GM12891 (cell line): Measurements from ENCODE around the gene CCDC177.

Source experiments
- DNase-seq: peaks from one replicate; pipeline ENCODE4 v3.0.0; 2011; ENCODE audit warnings: low spot score; ENCODE audit not compliant: insufficient read length
- FAIRE-seq: peaks from 2 replicates; lab custom pipeline; 2011; peaks lifted over from hg19 to GRCh38; lab: Jason Lieb, UNC
- PAX5 ChIP-seq: IDR thresholded peaks from 2 replicates; pipeline ENCODE4 v1.6.1; 2011; ENCODE audit warnings: low read length, moderate library complexity, mild to moderate bottlenecking; ENCODE audit not compliant: insufficient read depth, severe bottlenecking
- POLR2A ChIP-seq: IDR thresholded peaks from 2 replicates; pipeline ENCODE4 v1.6.1; 2011; ENCODE audit warnings: low read depth, low read length, control low read depth
- POLR2AphosphoS5 ChIP-seq: IDR thresholded peaks from 2 replicates; pipeline ENCODE4 v1.6.1; 2011; ENCODE audit warnings: low read depth, low read length, control low read depth
- POU2F2 ChIP-seq: IDR thresholded peaks from 2 replicates; pipeline ENCODE4 v1.6.1; 2011; ENCODE audit warnings: low read depth, mild to moderate bottlenecking, control low read depth, low read length, moderate library complexity
- SPI1 ChIP-seq: IDR thresholded peaks from 2 replicates; pipeline ENCODE4 v1.6.1; 2011; ENCODE audit warnings: low read depth, low read length, control low read depth
- TAF1 ChIP-seq: IDR thresholded peaks from 2 replicates; pipeline ENCODE4 v1.6.1; 2011; ENCODE audit warnings: low read depth, low read length, control low read depth

CCDC177 gene

DNA sequence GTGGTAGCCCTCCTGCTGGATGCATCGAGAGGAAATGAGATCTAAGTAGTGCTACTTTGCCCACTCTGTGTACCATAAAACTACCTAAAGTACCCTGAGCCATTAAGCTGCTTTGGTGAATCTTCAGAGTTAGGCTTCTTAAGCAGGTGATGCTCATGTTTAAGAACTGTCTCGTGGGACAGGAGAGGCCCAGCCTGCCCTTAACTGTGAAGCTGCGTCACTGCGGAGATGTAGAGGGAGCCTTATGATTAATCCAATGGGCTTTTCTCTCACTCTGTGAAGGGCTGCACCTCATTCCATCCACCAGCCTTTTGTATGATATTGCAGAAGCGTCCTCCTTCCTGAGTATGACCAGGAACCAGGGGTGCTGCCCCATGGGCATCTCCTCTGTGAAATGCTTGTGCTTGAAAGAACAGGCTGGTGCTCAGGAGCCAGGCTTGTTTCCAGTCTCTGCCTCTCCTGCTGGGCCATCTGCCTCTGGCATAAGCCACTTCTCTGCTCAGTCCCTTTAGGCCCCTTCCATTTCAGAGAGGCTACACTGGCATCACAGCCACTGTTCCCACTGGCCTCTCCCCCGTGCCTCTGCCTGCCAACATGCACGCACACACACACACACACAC, 6.8 kb upstream of the CCDC177 start:
- no peak for FAIRE-seq
- no peak for TF ChIP-seq POU2F2
- TF ChIP-seq PAX5, result no peak
- no peak for TF ChIP-seq SPI1
- no peak for TF ChIP-seq TAF1
- no peak for TF ChIP-seq POLR2AphosphoS5
- TF ChIP-seq POLR2A, result no peak

DNA sequence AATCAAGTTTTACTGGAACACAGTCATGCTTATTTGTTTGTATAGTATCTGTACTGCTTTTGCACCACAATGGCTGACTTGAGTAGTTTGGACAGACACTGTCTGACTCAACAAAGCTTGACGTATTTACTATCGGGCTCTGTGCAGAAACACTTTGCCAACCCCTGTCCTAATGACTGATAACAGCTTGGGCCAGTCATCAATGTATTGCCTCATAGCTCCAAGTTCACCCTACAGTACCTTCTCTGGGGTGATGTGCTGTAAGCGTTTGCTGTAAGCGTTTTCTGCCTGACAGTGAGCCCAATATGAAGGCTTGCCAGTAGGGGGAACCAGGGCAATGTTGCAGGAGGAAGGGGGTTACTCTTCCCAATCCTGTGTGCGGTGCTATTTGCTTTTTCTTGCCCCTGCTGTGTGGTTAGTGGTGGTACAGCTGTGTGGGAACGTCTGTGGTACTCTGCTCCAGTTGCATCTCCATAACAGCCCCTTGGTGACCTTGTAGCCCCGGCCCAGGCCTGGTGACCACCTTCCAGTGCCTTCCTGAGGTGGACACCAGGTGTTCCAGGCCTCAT, 5.4 kb upstream of the CCDC177 start:
- TF ChIP-seq PAX5 (no peak), POLR2A (no peak), POLR2AphosphoS5 (no peak), POU2F2 (no peak), TAF1 (no peak)
- DNase-seq (no peak), FAIRE-seq (no peak)

More for the DNA sequence above, 6.8 kb upstream of the CCDC177 start:
- no peak for DNase-seq

DNA sequence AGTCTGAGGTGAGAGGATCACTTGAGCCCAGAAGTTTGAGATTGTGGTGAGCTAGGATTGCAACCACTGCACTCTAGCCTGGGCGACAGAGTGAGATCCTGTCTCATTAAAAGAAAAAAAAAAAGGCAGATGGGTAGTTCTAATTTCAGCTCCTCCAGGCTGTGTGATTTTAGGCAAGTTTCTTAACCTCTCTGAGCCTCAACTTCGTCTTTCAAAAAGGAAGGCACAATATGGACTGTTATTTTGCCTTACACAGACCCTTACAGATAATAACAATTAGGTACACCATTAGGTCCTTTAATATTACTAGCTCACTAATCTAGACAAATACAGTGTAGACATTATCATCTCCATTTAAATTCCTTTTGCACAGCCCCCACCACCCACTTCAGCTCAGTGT, 4.8 kb upstream of the CCDC177 start:
- FAIRE-seq (no peak), DNase-seq (no peak)
- TF ChIP-seq PAX5 (no peak), POLR2AphosphoS5 (no peak), TAF1 (no peak), POLR2A (no peak), SPI1 (no peak), POU2F2 (no peak)

DNA sequence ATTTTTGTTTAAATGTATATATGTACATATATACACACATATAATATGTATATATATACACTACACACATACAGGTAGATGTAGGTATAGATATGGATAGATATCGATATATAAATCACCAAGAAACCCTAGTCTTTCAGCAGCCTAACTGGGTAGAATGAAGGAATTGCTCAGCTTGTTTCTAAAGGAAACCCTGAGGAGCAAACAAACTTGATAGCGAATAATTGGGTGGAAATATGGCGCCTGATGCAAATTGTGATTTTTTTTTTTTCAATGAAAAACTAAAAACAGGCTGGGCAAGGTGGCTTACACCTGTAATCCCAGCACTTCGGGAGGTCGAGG, 254 bp upstream of the CCDC177 start:
- TF ChIP-seq SPI1 (no peak), TAF1 (no peak), POLR2AphosphoS5 (no peak), PAX5 (no peak), POU2F2 (no peak), POLR2A (no peak)
- DNase-seq, result no peak
- FAIRE-seq, result no peak

DNA sequence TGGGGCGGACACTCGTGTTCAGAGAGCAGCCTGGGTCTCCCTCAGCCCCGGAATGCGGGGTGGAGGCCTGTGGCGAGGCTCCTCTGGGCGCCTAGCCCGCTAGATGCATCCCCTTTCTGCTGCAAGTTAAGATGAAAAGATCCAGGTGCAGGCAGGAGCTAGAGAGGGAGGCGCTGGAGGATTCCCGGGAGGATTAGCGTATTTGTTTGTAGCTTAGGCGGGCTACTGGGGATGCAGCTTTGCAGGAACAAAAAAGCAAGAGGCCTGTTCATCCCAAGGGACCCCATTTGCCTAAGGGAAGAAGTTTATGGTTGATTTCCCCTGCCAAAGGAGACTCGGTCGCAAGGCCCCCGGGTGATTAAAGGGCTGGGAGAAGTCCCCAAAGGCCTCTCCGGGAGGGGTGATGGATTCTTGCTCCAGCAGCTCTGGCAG, 824 bp downstream of the CCDC177 start:
- FAIRE-seq (no peak), DNase-seq (no peak)
- TF ChIP-seq POLR2AphosphoS5 (no peak), PAX5 (no peak), POU2F2 (no peak), TAF1 (no peak), SPI1 (no peak), POLR2A (no peak)

DNA sequence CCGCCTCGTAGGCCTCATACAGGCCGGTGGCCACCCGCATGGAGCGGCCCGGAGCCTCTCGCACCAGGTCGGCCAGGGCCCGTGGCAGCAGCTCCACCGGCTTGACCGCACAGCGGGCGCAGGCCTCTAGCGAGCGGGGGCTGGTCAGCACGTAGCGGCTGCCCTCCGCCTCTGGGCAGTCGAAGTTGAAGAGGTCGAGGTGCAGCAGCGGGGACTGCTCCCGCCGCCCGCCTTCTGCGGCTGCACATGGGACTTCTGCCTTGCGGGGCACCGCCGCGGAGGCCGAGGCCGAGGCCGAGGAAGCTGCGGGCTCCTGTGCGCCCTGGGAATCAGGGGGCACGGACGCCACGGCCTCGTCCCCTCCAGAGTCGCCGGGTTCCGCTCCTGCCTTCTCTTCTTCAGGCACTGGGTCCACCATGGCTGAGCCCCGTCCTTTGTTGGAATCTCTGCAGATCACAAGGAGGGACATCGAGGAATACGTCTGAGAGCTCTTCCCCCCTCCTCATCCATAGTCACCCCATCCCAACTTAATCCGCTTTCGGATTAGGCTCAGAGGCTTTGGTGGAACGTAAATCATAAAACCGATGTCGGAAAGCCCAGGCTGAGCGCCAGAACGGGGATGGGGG, 1.4 kb downstream of the CCDC177 start:
- DNase-seq, result no peak
- no peak for TF ChIP-seq POLR2A
- TF ChIP-seq TAF1, result no peak
- TF ChIP-seq SPI1, result no peak
- no peak for TF ChIP-seq POU2F2
- TF ChIP-seq PAX5, result no peak
- no peak for TF ChIP-seq POLR2AphosphoS5
- FAIRE-seq, result no peak

DNA sequence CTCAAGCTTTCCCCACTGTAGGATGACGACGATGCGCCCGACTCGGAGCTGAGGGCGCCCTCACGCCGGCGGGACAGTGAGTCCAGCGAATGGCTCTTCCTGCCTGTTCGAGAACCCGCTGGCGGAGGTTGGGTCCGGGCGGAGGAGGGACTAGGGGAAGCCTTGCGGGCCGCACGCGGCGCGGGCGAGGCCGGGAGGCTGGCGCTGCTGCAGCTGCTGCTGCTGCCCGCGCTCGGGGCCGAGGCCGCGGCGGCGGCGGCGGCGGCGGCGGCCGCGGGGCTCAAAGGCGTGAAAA, 1.9 kb downstream of the CCDC177 start:
- no peak for DNase-seq
- no peak for FAIRE-seq
- TF ChIP-seq TAF1 (no peak), POLR2AphosphoS5 (no peak), PAX5 (no peak), POLR2A (no peak), POU2F2 (no peak), SPI1 (no peak)

DNA sequence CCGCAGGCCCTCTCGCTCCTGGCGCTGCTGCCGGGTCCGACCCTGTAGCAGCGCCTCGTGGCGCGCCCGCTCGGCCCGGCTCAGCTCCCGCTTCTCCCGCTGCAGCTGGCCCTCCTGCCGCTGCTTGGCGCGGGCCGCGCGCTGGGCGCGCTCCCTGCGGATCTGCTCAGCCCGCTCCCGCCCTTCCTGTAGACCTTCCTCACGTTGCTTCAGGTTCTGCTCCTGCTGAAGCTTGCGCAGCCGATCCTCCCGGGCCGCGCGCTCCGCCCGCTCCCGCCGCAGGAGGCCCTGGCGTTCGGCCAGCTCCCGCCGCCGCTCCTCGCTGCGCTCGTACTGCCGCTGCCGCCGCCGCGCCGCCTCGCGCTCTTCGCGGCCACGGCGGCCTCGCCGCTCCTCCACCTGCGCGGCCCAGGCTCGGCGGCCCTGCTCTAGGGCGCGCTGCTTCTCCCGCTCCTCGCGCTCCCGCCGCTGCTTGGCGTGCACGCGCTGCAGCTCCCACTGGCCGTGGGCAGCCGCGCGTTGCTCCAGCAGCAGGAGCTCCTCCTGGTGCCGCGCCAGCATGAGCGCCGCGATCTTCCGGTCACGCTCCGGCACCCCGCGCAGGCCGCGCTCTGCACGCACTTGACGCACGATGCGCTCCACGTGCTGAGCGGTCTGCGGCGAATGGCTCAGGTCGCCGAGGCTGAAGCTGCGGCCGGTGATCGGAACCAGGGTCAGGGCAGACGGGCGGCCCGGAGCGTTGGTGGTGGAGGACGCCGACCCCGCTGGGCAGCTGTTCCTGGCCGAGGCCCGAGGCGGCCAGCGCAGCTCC, 2.4 kb downstream of the CCDC177 start:
- peak; percentile 37 for DNase-seq
- no peak for FAIRE-seq
- TF ChIP-seq SPI1 (no peak), TAF1 (no peak), POLR2AphosphoS5 (no peak), POU2F2 (no peak), POLR2A (no peak), PAX5 (no peak)
